Upper lobe of left lung (tissue), 6 donors: ENCODE measurements around the gene CDK4. TPM values are rescaled to one million over a fixed set of nuclear protein-coding genes. Genes with fewer than 3 reads are reported as not detected.
A peak's percentile ranks its signal among the peaks of the same experiment; 100 is the strongest.

Source experiments
- ATAC-seq, 2 donors: fragments of 200-7000 bp; cut with Tn5 transposase; one replicate each; pipeline ENCODE4 v1.9.1; 2022; ENCODE audit warnings: mild to moderate bottlenecking in 2 of 2, moderate library complexity in 2 of 2; ENCODE audit not compliant: low FRiP score in 2 of 2
- DNase-seq, 2 donors: peaks; one replicate each; pipeline ENCODE4 v3.0.0-alpha.2; 2019 to 2020
- H3K27ac ChIP-seq, 4 donors: fragments of 200-600 bp; sonication (generic); one replicate each; pipeline ENCODE4 v1.5.1; 2016 to 2019
- H3K27me3 ChIP-seq, 4 donors: fragments of 200-600 bp; sonication (generic); one replicate each; pipeline ENCODE4 v1.5.1; 2017 to 2019
- H3K36me3 ChIP-seq, 4 donors: fragments of 200-600 bp; sonication (generic); one replicate each; pipeline ENCODE4 v1.5.1; 2016 to 2019
- H3K4me1 ChIP-seq, 4 donors: fragments of 200-600 bp; sonication (generic); one replicate each; pipeline ENCODE4 v1.5.1; 2018 to 2019
- H3K4me3 ChIP-seq, 4 donors: fragments of 200-600 bp; sonication (generic); one replicate each; pipeline ENCODE4 v1.5.1; 2017 to 2019; ENCODE audit warnings: mild to moderate bottlenecking in 2 of 4, moderate library complexity in 1 of 4
- H3K9me3 ChIP-seq, 4 donors: fragments of 200-600 bp; sonication (generic); one replicate each; pipeline ENCODE4 v1.5.1; 2018 to 2019
- EP300 ChIP-seq, 4 donors: sonication (generic); formaldehyde crosslinking; IDR thresholded peaks; one replicate each; pipeline ENCODE4 v1.5.1; 2017; ENCODE audit warnings: antibody characterized with exemption in 4 of 4, control low read depth in 2 of 4
- POLR2A ChIP-seq, 4 donors: fragments of 450-650 bp; IDR thresholded peaks; one replicate each; pipeline ENCODE4 v1.5.1; 2016 to 2017; ENCODE audit warnings: antibody characterized with exemption in 4 of 4, mild to moderate bottlenecking in 2 of 4
- POLR2AphosphoS5 ChIP-seq, 2 donors: sonication (generic); formaldehyde crosslinking; IDR thresholded peaks; one replicate each; pipeline ENCODE4 v1.5.1; 2017; ENCODE audit warnings: antibody characterized with exemption in 2 of 2
- whole genome bisulfite sequencing, 2 donors: methylation state at CpG; one replicate each; pipeline ENCODE4 v1.1.5; 2017 to 2018; 5-methylcytosine and 5-hydroxymethylcytosine counted together
- total RNA-seq, 6 donors: library from RNA; depleted of rRNA in 4 of 6; stranded (reverse); fragments of >200 nt in 4 of 6; gene quantifications; one replicate each; pipeline versions ENCODE4 v1.1.0 to v1.2.1, GENCODE V29; 2016 to 2021
- TF ChIP-seq, protein P1 (sequence below), 6 experiments: fragments of 450-650 bp in 4 of 6; fragments of 200-600 bp in 2 of 6; sonication (generic) in 2 of 6; IDR thresholded peaks; one replicate each; pipeline ENCODE4 v1.5.1; 2016 to 2019; ENCODE audit warnings: antibody characterized with exemption in 6 of 6
- donor health status: DM: no; HTN: no; CAD: no; lungs with moderate emphysema.
- donor health status: DM: no; HTN: yes; CAD: no; lungs with severe emphysema.

The CDK4 gene
- total RNA-seq, 6 donors from 2014 or later = 38.5 to 109 (median 62.5) TPM

DNA sequence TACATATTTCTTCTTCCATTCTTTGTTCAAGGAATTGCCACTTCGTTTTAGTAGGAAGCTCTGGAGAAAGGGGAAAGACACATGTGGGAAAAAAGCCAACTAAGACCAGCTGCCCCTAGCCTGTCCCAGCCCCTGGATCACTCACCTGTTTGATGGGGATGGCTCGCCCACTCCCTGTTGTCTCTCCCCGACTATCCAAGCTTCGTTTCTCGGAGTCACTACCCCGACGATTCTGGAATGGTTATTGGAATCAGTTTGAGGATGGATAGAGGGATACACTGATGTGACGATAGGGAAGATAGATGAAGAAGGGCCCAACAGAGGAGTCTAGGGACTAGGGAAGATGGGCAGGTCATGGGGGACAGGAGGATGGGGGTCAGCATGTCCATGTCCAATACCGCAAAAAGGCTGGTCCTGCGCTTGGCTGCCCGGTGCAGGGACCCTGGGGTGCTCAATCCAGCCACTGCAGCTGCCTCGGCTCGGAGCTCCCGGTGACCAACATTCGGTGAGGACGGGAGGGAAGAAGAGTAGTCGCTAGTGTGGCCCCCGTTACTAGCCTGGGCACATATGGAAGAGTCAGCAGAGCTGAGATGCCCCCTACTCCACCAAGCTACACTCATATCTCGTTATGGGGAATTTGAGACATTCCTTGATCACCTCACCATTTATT lies 20.6 kb downstream of the CDK4 start:
- TF ChIP-seq, protein P1, sequence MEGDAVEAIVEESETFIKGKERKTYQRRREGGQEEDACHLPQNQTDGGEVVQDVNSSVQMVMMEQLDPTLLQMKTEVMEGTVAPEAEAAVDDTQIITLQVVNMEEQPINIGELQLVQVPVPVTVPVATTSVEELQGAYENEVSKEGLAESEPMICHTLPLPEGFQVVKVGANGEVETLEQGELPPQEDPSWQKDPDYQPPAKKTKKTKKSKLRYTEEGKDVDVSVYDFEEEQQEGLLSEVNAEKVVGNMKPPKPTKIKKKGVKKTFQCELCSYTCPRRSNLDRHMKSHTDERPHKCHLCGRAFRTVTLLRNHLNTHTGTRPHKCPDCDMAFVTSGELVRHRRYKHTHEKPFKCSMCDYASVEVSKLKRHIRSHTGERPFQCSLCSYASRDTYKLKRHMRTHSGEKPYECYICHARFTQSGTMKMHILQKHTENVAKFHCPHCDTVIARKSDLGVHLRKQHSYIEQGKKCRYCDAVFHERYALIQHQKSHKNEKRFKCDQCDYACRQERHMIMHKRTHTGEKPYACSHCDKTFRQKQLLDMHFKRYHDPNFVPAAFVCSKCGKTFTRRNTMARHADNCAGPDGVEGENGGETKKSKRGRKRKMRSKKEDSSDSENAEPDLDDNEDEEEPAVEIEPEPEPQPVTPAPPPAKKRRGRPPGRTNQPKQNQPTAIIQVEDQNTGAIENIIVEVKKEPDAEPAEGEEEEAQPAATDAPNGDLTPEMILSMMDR (IDR thresholded peaks at IDR 0.05) = no peak
- no peak for TF ChIP-seq EP300 (IDR thresholded peaks at IDR 0.05)
- TF ChIP-seq POLR2AphosphoS5 (IDR thresholded peaks at IDR 0.05) = no peak
- TF ChIP-seq POLR2A (IDR thresholded peaks at IDR 0.05) = no peak
- Histone ChIP-seq H3K4me3 (no peak overlapping the region), H3K27me3 (peaks cover 0 to 16% (median 4%) of the 10 kb centered on the region in 4 donors), H3K9me3 (no peaks in the 10 kb centered on the region), H3K27ac (no peak overlapping the region), H3K4me1 (peaks cover 13 to 26% (median 18%) of the 10 kb centered on the region in 4 donors), H3K36me3 (peaks cover 0 to 19% (median 7%) of the 10 kb centered on the region in 4 donors)
- 80 to 88% methylated on average over 19 of the region's 19 CpGs for WGBS, 2 donors
- peak in 1 of 2 donors; percentile 50 for DNase-seq
- no peak for ATAC-seq

DNA sequence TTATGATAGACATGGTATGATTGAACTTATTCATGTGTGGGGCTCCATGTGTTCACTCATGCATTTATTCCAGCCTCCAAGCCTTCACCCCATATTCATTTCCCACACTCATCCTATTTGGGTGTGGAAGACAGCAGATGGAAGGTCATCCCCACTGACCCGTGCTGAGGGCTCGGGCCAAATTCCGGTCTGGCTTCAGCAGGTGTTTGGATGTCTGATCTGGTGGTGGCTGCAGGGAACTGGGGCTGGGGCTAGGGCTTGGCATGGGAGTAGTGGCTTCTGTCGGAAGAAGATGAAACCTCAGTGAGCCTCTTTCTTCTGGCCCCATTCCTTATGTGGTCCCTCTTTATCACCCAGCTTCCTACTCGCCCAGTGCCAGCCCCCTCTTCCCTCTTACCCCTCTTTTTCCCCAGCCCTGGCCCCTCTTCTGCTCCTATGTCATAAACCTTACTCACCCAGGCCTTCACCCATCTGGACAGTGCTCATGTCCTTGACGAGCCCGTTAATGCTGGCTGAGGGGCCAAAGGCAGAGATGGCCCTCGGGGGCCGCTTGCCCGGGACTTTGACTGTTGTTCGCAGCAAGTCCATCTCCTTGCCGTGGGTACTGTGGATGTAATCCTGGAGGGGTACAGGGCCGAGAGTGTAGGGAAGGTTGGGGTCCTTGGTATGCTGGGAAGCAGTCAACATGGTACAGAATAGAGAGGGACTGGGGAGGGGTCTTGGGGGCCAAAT lies 21.6 kb downstream of the CDK4 start:
- Histone ChIP-seq H3K4me3 (no peak overlapping the region), H3K36me3 (peaks cover 0 to 19% (median 9%) of the 10 kb centered on the region in 4 donors), H3K27me3 (peaks cover 0 to 7% (median 2%) of the 10 kb centered on the region in 4 donors), H3K4me1 (peaks cover 8 to 25% (median 15%) of the 10 kb centered on the region in 4 donors), H3K27ac (no peak overlapping the region), H3K9me3 (no peaks in the 10 kb centered on the region)
- no peak for ATAC-seq
- WGBS, 2 donors = 84% methylated on average over 13 of the region's 13 CpGs
- peak in 1 of 2 donors; percentile 52 for DNase-seq
- TF ChIP-seq EP300 (IDR thresholded peaks at IDR 0.05) (no peak), POLR2A (IDR thresholded peaks at IDR 0.05) (no peak), POLR2AphosphoS5 (IDR thresholded peaks at IDR 0.05) (no peak)
- TF ChIP-seq, protein P1 (IDR thresholded peaks at IDR 0.05) = no peak

DNA sequence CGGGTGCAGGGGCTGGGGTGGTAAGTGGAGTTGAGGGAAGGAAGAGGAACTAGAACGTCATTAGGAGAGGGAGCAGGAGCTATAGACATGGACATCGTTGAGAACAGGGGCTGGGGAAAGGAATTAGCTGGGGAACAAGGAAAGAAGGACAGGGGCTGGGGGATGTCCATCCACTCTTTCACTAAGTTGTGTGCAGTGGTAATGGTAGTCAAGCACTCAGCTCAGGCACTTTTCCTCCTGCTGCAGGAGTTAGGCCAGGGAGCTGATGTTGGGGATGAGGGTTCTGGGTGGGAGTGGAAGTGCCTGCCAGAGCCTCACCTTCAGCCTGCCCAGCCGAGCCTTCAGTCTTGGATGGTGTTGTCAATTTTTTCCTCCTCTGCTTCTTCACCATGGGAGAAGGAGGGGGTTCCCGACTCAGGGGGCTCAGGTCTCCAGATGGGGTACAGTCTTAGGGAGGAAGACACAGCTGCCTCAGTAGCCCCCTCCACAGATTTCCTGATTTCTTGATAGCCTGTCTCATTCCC lies 22.7 kb downstream of the CDK4 start:
- H3K27ac ChIP-seq = no peak overlapping the region
- H3K27me3 ChIP-seq = no peaks in the 10 kb centered on the region
- H3K4me3 ChIP-seq = no peak overlapping the region
- 58 to 61% methylated on average over 4 to 5 of the region's 5 CpGs for WGBS, 2 donors
- H3K36me3 ChIP-seq = peaks cover 0 to 19% (median 9%) of the 10 kb centered on the region in 4 donors
- no peak for ATAC-seq
- TF ChIP-seq, protein P1 (IDR thresholded peaks at IDR 0.05) = no peak
- TF ChIP-seq POLR2AphosphoS5 (IDR thresholded peaks at IDR 0.05) = no peak
- TF ChIP-seq POLR2A (IDR thresholded peaks at IDR 0.05) = no peak
- no peak for TF ChIP-seq EP300 (IDR thresholded peaks at IDR 0.05)
- H3K4me1 ChIP-seq = peaks cover 7 to 24% (median 15%) of the 10 kb centered on the region in 4 donors
- no peak for DNase-seq
- no peaks in the 10 kb centered on the region for H3K9me3 ChIP-seq

DNA sequence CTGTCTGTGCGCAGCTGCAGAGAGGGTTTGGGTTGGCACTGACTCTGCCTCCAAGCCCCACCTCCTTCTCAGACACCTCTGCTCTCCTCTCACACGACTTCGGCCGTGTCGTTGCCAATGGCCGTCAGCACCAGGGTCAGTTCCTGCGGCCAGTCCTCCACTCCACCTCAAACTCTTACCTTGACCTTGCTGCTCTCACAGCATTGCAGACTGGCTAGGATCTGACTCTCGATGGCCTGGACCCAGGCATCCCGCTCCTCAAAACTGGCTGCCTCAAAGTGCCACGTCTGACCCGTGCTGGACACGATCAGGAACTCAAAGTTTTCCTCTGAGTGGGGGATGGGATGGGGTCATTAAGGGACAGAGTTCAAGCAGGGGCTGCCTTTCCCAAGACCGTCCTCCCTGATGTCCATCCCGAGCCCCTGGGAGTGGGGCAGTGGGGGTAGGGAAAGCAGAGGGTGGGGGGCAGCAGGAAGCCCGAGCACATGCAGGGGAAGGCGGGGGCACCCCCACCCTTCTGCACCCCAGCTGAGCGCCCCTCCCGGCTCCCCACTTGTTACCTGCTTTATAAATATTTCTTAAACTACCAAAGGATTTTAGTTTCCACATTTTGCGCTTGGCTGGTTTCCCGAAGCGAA lies 24.2 kb downstream of the CDK4 start:
- 57 to 70% methylated on average over 21 of the region's 21 CpGs for WGBS, 2 donors
- Histone ChIP-seq H3K9me3 (no peaks in the 10 kb centered on the region), H3K27me3 (no peaks in the 10 kb centered on the region), H3K36me3 (peaks cover 0 to 18% (median 8%) of the 10 kb centered on the region in 4 donors), H3K27ac (no peak overlapping the region), H3K4me1 (peaks cover 7 to 24% (median 15%) of the 10 kb centered on the region in 4 donors), H3K4me3 (no peak overlapping the region)
- DNase-seq = no peak
- TF ChIP-seq POLR2AphosphoS5 (IDR thresholded peaks at IDR 0.05) (no peak), EP300 (IDR thresholded peaks at IDR 0.05) (no peak), POLR2A (IDR thresholded peaks at IDR 0.05) (no peak)
- TF ChIP-seq, protein P1 (IDR thresholded peaks at IDR 0.05) = no peak
- ATAC-seq = no peak
